GF-D8 (cell line): Measurements from ENCODE around the gene PTPRE.

Experiments
- DNase-seq: peaks from one replicate; lab custom pipeline; 2025; lab: John Stamatoyannopoulos, UW

Gene PTPRE

GRCh38 chr10:128095753-128096469 is 189.0 kb downstream of the PTPRE start:
- DNase-seq: no peak

- no peak for DNase-seq
These were observed 189.7 kb downstream of the PTPRE start for GRCh38 chr10:128096486-128097199.

DNA sequence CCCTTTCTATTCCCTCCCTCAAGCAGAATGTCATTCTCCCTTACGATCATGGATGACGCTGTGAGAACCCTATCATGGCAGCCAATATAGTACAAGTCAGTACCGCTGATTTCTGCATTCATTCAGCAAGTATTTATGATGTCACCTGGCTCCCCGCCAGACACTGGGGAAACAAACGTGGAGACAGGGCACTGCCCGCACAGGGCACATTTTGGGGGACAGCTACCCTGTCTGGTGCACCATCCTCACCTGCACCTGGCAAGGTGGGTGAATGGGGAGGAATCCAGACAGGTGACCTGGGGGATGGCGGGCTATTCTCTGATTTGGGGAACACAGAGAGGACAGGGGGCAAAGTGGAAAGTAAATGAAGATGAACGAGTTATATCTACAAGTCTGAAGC is 190.9 kb downstream of the PTPRE start:
- no peak for DNase-seq

- no peak for DNase-seq
These were observed 191.7 kb downstream of the PTPRE start for GRCh38 chr10:128098631-128099030.

DNA sequence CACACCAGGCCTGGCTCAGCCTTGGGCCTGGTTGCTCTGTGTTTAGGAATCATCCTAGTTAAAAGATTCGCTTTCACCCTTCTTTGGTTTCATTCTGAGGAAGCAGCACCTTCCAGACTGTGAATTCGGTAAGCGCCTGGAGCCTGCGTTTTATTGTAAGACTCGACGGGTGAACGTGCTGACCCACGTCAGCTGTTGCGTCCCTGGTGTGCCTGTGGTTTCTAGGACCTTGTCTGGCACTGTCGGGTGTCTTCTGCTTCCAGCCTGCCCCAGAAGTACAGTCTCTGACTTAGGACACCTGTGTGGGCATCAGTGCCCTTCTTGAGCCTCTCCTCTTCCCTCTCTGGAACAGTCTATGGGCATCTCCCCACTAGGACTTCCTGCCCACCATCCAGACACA is 193.0 kb downstream of the PTPRE start:
- no peak for DNase-seq

DNA sequence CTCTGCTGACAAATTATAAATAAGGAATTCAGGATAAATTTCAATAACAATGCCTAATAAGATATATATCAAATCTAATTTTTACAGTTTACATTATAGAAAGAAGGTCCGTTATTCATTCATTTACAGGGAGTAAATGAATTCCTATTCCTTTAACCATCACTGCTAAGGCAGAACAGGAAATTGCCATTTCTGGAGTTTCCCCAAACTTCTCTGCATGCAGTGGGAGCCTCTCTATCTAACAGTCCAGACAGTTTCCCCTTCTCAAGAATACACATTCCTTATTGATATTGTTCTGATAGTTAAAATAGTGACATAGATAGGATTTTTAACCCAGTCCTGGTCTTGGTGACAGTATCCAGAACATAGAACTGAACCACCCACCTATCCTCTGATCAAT is 195.0 kb downstream of the PTPRE start:
- DNase-seq: no peak

DNA sequence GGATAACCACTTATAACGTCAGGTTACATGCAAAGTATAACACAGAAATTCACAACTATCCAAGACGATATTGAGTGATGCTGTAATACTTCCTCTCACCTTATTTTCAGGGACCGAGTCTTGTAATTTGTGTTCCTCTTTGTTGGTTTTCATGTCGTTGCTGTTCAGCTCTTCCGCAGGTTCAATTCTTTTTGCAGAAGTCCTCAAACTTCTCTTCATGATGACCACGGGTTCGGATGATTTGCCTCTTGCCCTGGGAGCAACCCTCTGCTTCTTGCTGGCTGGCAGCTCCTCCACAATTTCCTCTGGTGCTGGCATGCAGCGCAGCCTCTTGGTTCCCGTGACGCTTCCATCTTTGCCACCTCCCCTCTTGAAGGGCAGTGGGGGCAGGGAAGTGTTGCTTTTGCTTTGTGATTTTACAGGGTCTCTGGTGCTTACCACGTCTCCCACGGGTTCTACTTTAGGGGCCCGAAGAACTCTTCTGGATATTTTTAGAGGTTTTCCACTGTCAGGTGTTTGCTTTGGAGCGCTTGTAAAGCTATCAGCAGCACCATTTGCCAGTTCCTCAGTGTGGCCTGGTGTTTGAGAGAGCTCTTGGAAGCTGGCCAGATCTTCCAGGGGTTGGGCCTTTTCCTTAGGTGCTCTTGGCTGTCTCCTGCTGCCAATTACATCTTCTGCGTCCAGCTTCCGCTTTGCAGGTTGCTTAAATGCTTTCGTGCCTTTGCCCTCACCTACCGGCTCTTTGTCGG is 195.8 kb downstream of the PTPRE start:
- DNase-seq: no peak

DNA sequence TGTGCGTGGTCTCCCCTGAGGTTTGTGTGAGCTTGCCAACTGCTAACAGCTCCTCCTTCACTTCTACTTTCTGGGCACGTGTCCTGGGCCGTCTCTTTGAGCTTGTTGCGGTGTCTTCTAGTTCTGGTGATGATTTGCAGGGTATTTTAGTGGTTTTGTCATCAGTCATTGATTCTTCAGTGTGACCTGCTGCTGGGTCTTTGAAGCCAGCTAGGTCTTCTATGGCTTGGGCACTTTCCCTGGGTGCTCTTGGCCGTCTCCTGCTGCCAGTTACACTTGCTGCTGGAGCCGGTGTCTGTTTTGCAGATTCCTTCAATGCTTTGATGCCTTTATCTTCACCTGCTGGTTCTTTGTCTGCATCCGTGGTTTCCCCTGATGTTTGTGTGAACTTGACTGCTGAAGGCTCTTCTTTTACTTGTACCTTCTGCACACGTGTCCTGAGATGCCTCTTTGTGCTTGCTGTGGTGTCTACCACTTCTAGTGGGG is 196.4 kb downstream of the PTPRE start:
- DNase-seq: no peak

- DNase-seq: no peak
These were observed 198.5 kb downstream of the PTPRE start for GRCh38 chr10:128105383-128105782.

DNA sequence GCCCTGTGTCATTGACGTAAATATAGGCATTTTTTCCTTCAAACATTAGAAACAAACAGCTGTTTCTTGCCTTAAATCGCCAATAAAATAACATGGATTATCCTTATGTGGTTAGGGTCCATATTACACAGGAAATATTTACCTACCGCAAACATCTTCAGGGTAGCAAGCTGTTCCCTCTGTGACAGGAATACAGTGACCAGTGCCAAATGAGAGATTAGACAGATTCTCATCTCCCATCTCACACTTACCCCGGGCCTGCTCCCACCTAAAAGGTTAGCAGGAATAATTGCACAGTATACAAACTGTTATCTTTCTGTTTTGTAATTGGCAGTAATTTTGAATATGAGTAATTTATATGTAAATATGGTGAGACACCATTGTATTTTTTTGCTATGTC is 202.8 kb downstream of the PTPRE start:
- no peak for DNase-seq

GRCh38 chr10:128110339-128110738 is 203.4 kb downstream of the PTPRE start:
- DNase-seq: no peak

DNA sequence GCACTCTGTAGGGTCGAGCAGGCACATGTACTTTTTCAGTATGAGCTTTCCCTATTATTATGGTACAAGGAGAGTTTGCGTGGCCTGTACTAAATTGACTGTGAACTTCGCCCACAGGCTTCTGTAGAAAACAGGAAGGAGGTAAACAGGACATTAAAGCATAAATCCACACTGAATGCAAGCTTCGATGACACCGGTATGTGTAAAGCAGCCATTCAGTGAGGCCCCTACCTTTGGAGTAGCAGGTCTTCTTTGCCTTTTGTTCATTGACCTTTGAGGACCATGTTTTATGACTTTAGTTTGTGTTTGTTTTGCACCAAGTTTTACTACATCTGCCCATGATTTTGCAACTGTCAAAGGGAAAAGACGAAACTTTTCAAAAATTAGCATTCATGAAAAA is 204.8 kb downstream of the PTPRE start:
- no peak for DNase-seq

DNA sequence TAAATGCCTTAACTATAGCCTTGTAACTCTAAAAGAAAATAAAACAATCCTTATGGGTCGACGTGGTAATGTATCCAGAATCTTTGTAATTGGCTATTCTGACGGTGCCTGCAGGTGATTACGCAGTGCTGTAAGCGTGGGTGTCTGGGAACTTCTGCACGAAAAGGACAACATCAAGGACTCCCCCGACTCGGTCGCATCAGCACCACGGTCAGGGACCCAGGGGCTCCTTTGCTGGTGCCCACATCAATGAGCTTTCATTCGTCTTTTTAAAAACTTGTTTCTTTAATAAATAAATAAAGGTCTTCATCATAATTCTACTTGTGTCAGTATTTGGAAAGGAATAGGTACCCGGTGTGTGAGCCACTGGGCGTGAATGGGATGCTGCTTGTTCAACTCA is 206.1 kb downstream of the PTPRE start:
- DNase-seq: no peak

DNA sequence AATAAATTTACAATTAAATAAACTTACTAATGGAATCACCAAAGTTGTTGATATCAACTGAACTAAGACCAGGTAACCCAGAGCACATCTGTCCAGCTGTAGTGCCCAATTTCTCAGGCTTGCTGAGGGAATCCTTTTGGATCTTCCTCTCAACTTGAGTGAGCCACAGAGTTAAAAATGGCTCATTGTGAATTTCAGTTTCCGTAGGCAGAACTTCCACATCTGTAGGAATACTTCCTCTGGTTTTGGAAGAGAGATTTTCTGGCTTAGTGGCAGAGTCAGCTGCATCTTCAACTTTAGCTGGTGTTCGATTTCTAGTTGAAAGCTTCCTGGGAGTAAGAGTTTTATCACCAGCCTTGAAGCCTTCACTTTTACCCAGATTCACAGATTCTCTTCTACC is 208.0 kb downstream of the PTPRE start:
- no peak for DNase-seq

GRCh38 chr10:128115356-128115755 is 208.5 kb downstream of the PTPRE start:
- no peak for DNase-seq

DNA sequence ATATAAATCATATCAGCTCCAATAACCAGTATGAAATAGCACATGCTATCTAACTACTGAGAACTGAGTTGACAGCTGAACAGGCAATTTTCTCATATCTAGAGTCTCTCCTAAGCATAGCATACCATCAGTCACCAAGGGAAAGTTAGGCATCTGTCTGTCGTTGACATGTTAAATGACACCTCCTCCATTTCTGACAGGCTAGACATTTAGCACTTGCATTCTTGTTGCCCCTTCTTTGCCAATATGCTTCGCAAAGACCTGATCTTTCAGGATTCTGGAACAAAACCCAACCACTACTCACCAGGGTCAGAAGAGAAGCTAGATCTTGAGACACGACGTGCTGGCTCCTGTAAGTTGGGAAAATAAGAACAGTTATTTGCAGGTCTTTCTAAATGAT is 209.3 kb downstream of the PTPRE start:
- DNase-seq: no peak

DNA sequence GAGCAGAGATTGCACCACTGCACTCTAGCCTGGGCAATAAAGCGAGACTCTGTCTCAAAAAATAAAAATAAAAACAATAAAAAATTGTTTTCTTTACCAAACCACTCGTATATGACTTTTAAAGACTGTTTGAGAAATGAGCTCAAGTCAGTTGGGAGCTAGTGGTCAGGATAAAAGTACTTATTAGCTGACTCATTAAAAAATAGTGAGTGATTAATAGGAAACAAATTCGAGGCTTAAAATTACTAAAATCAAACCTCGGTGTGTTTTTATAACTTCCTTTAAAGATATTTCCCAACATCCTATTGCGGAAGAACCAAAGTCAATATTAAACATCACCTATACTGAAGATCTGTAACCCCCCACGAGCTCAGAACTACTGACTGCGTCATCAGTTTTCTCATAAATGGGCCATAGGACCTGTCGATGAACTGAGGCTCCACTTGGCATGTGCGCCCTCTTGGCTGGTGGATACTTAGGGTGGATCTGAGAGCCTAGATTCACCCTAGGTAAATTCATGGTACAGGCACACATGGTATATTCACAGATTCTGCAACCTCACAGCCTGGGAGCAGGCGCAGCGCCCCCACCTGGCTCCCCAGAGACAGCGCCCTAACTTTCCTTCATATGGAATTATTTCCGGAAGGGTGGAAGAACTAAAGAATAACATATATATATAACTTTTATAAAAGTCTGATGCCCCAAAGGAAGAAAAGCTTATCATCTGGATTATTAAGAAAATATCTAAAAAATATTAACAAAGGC is 210.1 kb downstream of the PTPRE start:
- no peak for DNase-seq

DNA sequence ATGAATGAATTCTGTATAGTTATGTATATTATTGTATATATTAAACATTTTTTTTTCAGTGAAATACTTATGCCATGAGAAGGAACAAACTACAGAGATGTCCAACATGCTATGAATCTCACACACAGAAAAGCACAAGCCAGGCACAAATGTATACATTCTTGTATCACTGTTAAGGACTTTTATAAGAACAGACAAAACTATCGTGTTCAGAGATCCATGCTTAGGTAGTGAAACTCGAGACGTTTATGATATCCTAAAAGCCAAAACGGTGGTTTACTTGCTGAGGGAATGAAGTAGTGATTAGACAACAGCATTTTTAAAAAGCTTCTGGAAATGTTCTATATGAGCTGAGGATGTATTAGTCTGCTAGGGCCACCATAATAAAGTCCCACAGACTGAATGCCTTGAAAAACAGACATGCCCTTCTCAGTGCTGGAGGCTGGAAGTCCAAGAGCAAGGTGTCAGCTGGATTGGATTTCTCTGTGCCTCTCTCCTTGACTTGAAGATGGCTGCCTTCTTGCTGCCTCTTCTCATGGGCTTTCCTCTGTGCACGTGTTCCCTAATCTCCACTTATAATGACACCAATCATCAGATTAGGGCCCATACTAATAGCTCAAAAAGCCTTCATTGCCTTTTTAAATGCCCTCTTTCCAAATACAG is 215.0 kb downstream of the PTPRE start:
- DNase-seq: no peak

- DNase-seq: no peak
These were observed 216.0 kb downstream of the PTPRE start for GRCh38 chr10:128122931-128123330.

DNA sequence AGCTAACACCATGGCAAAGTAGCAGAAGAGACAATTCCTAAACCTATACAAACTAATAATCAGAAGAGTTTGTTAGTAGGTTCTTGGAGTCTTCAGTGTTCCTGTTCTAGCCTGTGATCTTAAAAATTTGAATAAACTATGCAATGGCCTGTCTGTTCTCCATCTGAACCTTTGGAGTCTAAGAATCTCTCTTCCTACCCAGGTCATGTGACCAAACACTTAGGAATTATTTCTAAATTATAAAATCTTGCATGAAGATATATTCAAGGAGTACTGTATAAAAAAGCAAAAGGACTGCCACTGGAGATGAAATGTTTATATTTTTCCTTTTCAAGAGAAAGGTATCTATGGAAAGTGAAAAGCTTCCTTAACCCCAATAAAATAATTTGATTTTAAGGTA is 216.9 kb downstream of the PTPRE start:
- no peak for DNase-seq

GRCh38 chr10:128124813-128125403 is 218.0 kb downstream of the PTPRE start:
- no peak for DNase-seq
